Left lung (tissue), 10 donors: ENCODE measurements around the gene PSME1. TPM values are rescaled to one million over a fixed set of nuclear protein-coding genes. Genes with fewer than 3 reads are reported as not detected.

Experiments used
- ATAC-seq: fragments of 200-7000 bp; cut with Tn5 transposase; one replicate; pipeline ENCODE4 v1.9.1; 2020; ENCODE audit warnings: moderate library complexity
- DNase-seq, 4 donors: peaks; one replicate each; pipeline ENCODE4 v3.0.0-alpha.2; 2013 to 2020
- H3K27ac ChIP-seq, 2 donors: fragments of 200-600 bp; sonication (generic) in 1 of 2; one replicate each; pipeline versions ENCODE4 v1.5.0 to v1.8.0; 2020 to 2021
- H3K27me3 ChIP-seq, 2 donors: fragments of 200-600 bp; sonication (generic) in 1 of 2; one replicate each; pipeline versions ENCODE4 v1.5.0 to v1.8.0; 2020 to 2021
- H3K36me3 ChIP-seq, 2 donors: fragments of 200-600 bp; sonication (generic) in 1 of 2; one replicate each; pipeline versions ENCODE4 v1.5.0 to v1.8.0; 2020 to 2021
- H3K4me1 ChIP-seq, 2 donors: fragments of 200-600 bp; one replicate each; pipeline ENCODE4 v1.8.0; 2021
- H3K4me3 ChIP-seq, 2 donors: fragments of 200-600 bp; sonication (generic) in 1 of 2; one replicate each; pipeline versions ENCODE4 v1.5.0 to v1.8.0; 2020 to 2021; ENCODE audit warnings: mild to moderate bottlenecking in 1 of 2
- H3K9me3 ChIP-seq, 2 donors: fragments of 200-600 bp; sonication (generic) in 1 of 2; one replicate each; pipeline versions ENCODE4 v1.5.0 to v1.8.0; 2020 to 2021
- CTCF ChIP-seq, 2 donors: fragments of 200-600 bp; sonication (generic) in 1 of 2; IDR thresholded peaks; one replicate each; pipeline versions ENCODE4 v1.5.0 to v1.8.0; 2021; ENCODE audit warnings: antibody characterized with exemption in 2 of 2
- intact Hi-C, 2 donors: fragments of 100-400 bp; cut with DNase I; formaldehyde crosslinking; loops; one replicate each; pipeline versions ENCODE4 v1.11.2 to v1.14.2; 2022
- polyA plus RNA-seq, 6 donors: library from polyadenylated mRNA; unstranded; fragments of 120-200 nt; gene quantifications; one replicate each; pipeline ENCODE4 v1.2.1, GENCODE V29; 2013; ENCODE audit not compliant: insufficient read length in 6 of 6
- total RNA-seq, 2 donors: library from RNA; stranded (reverse); fragmentation: NEBNext Ultra II Directional; extraction: Animal tissue kit (Norgen Biotek cat#: 25700); gene quantifications; one replicate each; pipeline ENCODE4 v1.2.1, GENCODE V29; 2021
- donor health status: DM: no; HTN: yes; CAD: no.
- donor health status: DM: no; HTN: no; CAD: no.

Gene PSME1
- total and polyA plus RNA-seq, 8 donors = 189 to 236 (median 212) TPM

GRCh38 chr14:24122416-24122815 is 13.6 kb upstream of the PSME1 start:
- DNase-seq = no peak

GRCh38 chr14:24122898-24123297 is 13.1 kb upstream of the PSME1 start:
- H3K36me3 ChIP-seq = peaks cover 0 to 66% of the 10 kb centered on the region in 2 donors
- TF ChIP-seq CTCF (IDR thresholded peaks at IDR 0.05) = no peak
- no peaks in the 10 kb centered on the region for H3K9me3 ChIP-seq
- no peaks in the 10 kb centered on the region for H3K27me3 ChIP-seq
- ATAC-seq (no peak), DNase-seq (peak in 1 of 4 donors; percentile 48)
- no peak overlapping the region for H3K4me3 ChIP-seq
- H3K4me1 ChIP-seq = no peaks in the 10 kb centered on the region
- intact Hi-C loops = no loop called here
- H3K27ac ChIP-seq = no peak overlapping the region

More at GRCh38 chr14:24122416-24122815, 13.6 kb upstream of the PSME1 start:
- Histone ChIP-seq H3K4me1 (peaks cover 0 to under 1% of the 10 kb centered on the region in 2 donors), H3K27me3 (no peaks in the 10 kb centered on the region), H3K4me3 (no peak overlapping the region), H3K27ac (no peak overlapping the region), H3K36me3 (peaks cover 0 to 71% of the 10 kb centered on the region in 2 donors), H3K9me3 (no peaks in the 10 kb centered on the region)
- ATAC-seq = no peak
- TF ChIP-seq CTCF (IDR thresholded peaks at IDR 0.05) = no peak
- intact Hi-C loops = no loop called here

GRCh38 chr14:24123424-24124417 is 12.3 kb upstream of the PSME1 start:
- peak in 1 of 4 donors; percentile 39 for DNase-seq
- intact Hi-C loops = no loop called here
- Histone ChIP-seq H3K27me3 (no peaks in the 10 kb centered on the region), H3K9me3 (no peaks in the 10 kb centered on the region), H3K4me1 (no peaks in the 10 kb centered on the region), H3K4me3 (no peak overlapping the region), H3K27ac (peak overlapping the region in 1 of 2 donors; percentile 13), H3K36me3 (peaks cover 0 to 58% of the 10 kb centered on the region in 2 donors)
- ATAC-seq = no peak
- no peak for TF ChIP-seq CTCF (IDR thresholded peaks at IDR 0.05)

- peak overlapping the region in 1 of 2 donors; percentile 18 for H3K27ac ChIP-seq
- ATAC-seq = no peak
- intact Hi-C loops = no loop called here
- no peak overlapping the region for H3K4me3 ChIP-seq
- no peaks in the 10 kb centered on the region for H3K9me3 ChIP-seq
- H3K4me1 ChIP-seq = no peaks in the 10 kb centered on the region
- DNase-seq = no peak
- TF ChIP-seq CTCF (IDR thresholded peaks at IDR 0.05) = no peak
- peaks cover 0 to 26% of the 10 kb centered on the region in 2 donors for H3K36me3 ChIP-seq
- no peaks in the 10 kb centered on the region for H3K27me3 ChIP-seq
Measured at GRCh38 chr14:24126939-24127338, 9.1 kb upstream of the PSME1 start.

DNA sequence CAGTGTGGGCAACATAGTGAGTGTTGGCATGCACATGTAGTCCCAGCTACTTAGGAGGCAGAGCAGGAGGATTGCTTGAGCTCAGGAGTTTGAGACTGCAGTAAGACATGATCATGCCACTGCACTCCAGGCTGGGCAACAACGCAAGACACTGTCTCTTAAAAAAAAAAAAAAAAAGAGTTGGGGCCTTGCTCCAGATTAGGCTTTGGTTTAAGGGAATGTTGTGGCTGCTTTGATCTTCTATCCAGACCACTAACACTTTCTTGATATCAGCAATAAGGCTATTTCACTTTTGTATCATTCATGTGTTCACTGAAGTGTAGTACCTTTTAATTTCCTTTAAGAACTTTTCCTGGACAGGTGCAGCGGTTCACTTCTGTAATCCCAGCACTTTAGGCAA is 8.3 kb upstream of the PSME1 start:
- ATAC-seq = no peak
- Histone ChIP-seq H3K27ac (no peak overlapping the region), H3K9me3 (no peaks in the 10 kb centered on the region), H3K4me3 (no peak overlapping the region), H3K27me3 (no peaks in the 10 kb centered on the region), H3K36me3 (peaks cover 0 to 18% of the 10 kb centered on the region in 2 donors), H3K4me1 (no peaks in the 10 kb centered on the region)
- intact Hi-C loops = no loop called here
- no peak for TF ChIP-seq CTCF (IDR thresholded peaks at IDR 0.05)
- no peak for DNase-seq
